ENCODE results near the gene MORN1. TPM values are rescaled to one million over a fixed set of nuclear protein-coding genes. Genes with fewer than 3 reads are reported as not detected.

Gene MORN1
- total and polyA plus RNA-seq, 2 experiments from 2014 or later = 4.5 to 9.4 TPM

GRCh38 chr1:2288311-2288710, 103.0 kb downstream of the MORN1 start:
- H4K20me1 ChIP-seq (ENCODE audit: insufficient read depth, poor library complexity, severe bottlenecking) = peaks cover 81% of the 10 kb centered on the region
- no peak overlapping the region for H3K4me3 ChIP-seq
- TF ChIP-seq CTCF (IDR thresholded peaks at IDR 0.05; ENCODE audit: poor library complexity) (no peak), EZH2 (IDR thresholded peaks at IDR 0.05; ENCODE audit: borderline replicate concordance) (no peak), EZH2phosphoT487 (IDR thresholded peaks at IDR 0.05; ENCODE audit: low read depth, severe bottlenecking, unreplicated experiment) (no peak)
- H3K36me3 ChIP-seq (replicated peaks; ENCODE audit: insufficient read depth, low read depth) = no peaks in the 10 kb centered on the region
- H3K4me1 ChIP-seq (ENCODE audit: insufficient read depth) = no peaks in the 10 kb centered on the region
- peaks cover 99% of the 10 kb centered on the region for H3K79me2 ChIP-seq
- H3K27ac ChIP-seq = no peak overlapping the region
- H2AFZ ChIP-seq = no peak overlapping the region
- H3K9me2 ChIP-seq (replicated peaks; ENCODE audit: insufficient read depth) = no peaks in the 10 kb centered on the region
- no peak overlapping the region for H3K4me2 ChIP-seq
- no peaks in the 10 kb centered on the region for H3K27me3 ChIP-seq
- 92% methylated on average over 10 of the region's 10 CpGs for WGBS (ENCODE audit: low lambda C conversion rate, missing lambda C conversion rate)
- no peak for DNase-seq (ENCODE audit: low spot score)
- H3K9me3 ChIP-seq (ENCODE audit: low read depth) = no peaks in the 10 kb centered on the region

- Histone ChIP-seq H3K4me3 (no peak overlapping the region), H4K20me1 (ENCODE audit: insufficient read depth, poor library complexity, severe bottlenecking) (peaks cover 78% of the 10 kb centered on the region), H3K4me1 (ENCODE audit: insufficient read depth) (no peaks in the 10 kb centered on the region), H3K27me3 (no peaks in the 10 kb centered on the region), H3K27ac (no peak overlapping the region), H2AFZ (no peak overlapping the region), H3K9me3 (ENCODE audit: low read depth) (no peaks in the 10 kb centered on the region), H3K79me2 (peaks cover 99% of the 10 kb centered on the region), H3K9me2 (replicated peaks; ENCODE audit: insufficient read depth) (no peaks in the 10 kb centered on the region), H3K36me3 (replicated peaks; ENCODE audit: insufficient read depth, low read depth) (no peaks in the 10 kb centered on the region), H3K4me2 (no peak overlapping the region)
- DNase-seq (ENCODE audit: low spot score) = no peak
- WGBS (ENCODE audit: low lambda C conversion rate, missing lambda C conversion rate) = 96% methylated on average over 12 of the region's 14 CpGs
- TF ChIP-seq EZH2phosphoT487 (IDR thresholded peaks at IDR 0.05; ENCODE audit: low read depth, severe bottlenecking, unreplicated experiment) (no peak), CTCF (IDR thresholded peaks at IDR 0.05; ENCODE audit: poor library complexity) (no peak), EZH2 (IDR thresholded peaks at IDR 0.05; ENCODE audit: borderline replicate concordance) (no peak)
Measured at GRCh38 chr1:2287649-2288048, 103.7 kb downstream of the MORN1 start.

GRCh38 chr1:2286923-2287322, 104.4 kb downstream of the MORN1 start:
- Histone ChIP-seq H3K79me2 (peaks cover 95% of the 10 kb centered on the region), H3K9me2 (replicated peaks; ENCODE audit: insufficient read depth) (no peaks in the 10 kb centered on the region), H3K36me3 (replicated peaks; ENCODE audit: insufficient read depth, low read depth) (no peaks in the 10 kb centered on the region), H2AFZ (no peak overlapping the region), H3K9me3 (ENCODE audit: low read depth) (no peaks in the 10 kb centered on the region), H3K4me3 (no peak overlapping the region), H4K20me1 (ENCODE audit: insufficient read depth, poor library complexity, severe bottlenecking) (peaks cover 70% of the 10 kb centered on the region), H3K4me2 (no peak overlapping the region), H3K27me3 (no peaks in the 10 kb centered on the region), H3K27ac (no peak overlapping the region), H3K4me1 (ENCODE audit: insufficient read depth) (no peaks in the 10 kb centered on the region)
- no peak for DNase-seq (ENCODE audit: low spot score)
- WGBS (ENCODE audit: low lambda C conversion rate, missing lambda C conversion rate) = 95% methylated on average over 15 of the region's 15 CpGs
- TF ChIP-seq CTCF (IDR thresholded peaks at IDR 0.05; ENCODE audit: poor library complexity) (no peak), EZH2 (IDR thresholded peaks at IDR 0.05; ENCODE audit: borderline replicate concordance) (no peak), EZH2phosphoT487 (IDR thresholded peaks at IDR 0.05; ENCODE audit: low read depth, severe bottlenecking, unreplicated experiment) (no peak)

- no peak overlapping the region for H3K4me3 ChIP-seq
- peaks cover 50% of the 10 kb centered on the region for H4K20me1 ChIP-seq (ENCODE audit: insufficient read depth, poor library complexity, severe bottlenecking)
- WGBS (ENCODE audit: low lambda C conversion rate, missing lambda C conversion rate) = 90% methylated on average over 9 of the region's 9 CpGs
- no peak overlapping the region for H2AFZ ChIP-seq
- no peaks in the 10 kb centered on the region for H3K36me3 ChIP-seq (replicated peaks; ENCODE audit: insufficient read depth, low read depth)
- H3K4me2 ChIP-seq = no peak overlapping the region
- H3K27ac ChIP-seq = peak overlapping the region; percentile 51
- H3K79me2 ChIP-seq = peaks cover 79% of the 10 kb centered on the region
- peaks cover 5% of the 10 kb centered on the region for H3K4me1 ChIP-seq (ENCODE audit: insufficient read depth)
- DNase-seq (ENCODE audit: low spot score) = peak; percentile 38
- H3K27me3 ChIP-seq = no peaks in the 10 kb centered on the region
- no peaks in the 10 kb centered on the region for H3K9me2 ChIP-seq (replicated peaks; ENCODE audit: insufficient read depth)
- H3K9me3 ChIP-seq (ENCODE audit: low read depth) = no peaks in the 10 kb centered on the region
- TF ChIP-seq CTCF (IDR thresholded peaks at IDR 0.05; ENCODE audit: poor library complexity) (no peak), EZH2 (IDR thresholded peaks at IDR 0.05; ENCODE audit: borderline replicate concordance) (no peak), EZH2phosphoT487 (IDR thresholded peaks at IDR 0.05; ENCODE audit: low read depth, severe bottlenecking, unreplicated experiment) (no peak)
Measured at GRCh38 chr1:2284932-2285331, 106.4 kb downstream of the MORN1 start.

Data from hepatocyte (in vitro differentiated cells).